Choroid plexus epithelial cell (primary cell): Measurements from ENCODE around the gene PARD3.

ENCODE experiments used
- DNase-seq: peaks from one replicate; pipeline ENCODE4 v3.0.0-alpha.2; 2010; ENCODE audit warnings: low read depth
- H3K4me3 ChIP-seq: 2 replicates; pipeline ENCODE4 v1.5.1; 2011; ENCODE audit warnings: low read depth, mild to moderate bottlenecking, control low read depth, low read length, moderate library complexity
- TF ChIP-seq, protein P1 (sequence below): conservative IDR thresholded peaks from 2 replicates; pipeline ENCODE4 v1.5.1; 2011; ENCODE audit warnings: low read depth, mild to moderate bottlenecking, control low read depth, inconsistent platforms, low read length, moderate library complexity

PARD3 gene

DNA sequence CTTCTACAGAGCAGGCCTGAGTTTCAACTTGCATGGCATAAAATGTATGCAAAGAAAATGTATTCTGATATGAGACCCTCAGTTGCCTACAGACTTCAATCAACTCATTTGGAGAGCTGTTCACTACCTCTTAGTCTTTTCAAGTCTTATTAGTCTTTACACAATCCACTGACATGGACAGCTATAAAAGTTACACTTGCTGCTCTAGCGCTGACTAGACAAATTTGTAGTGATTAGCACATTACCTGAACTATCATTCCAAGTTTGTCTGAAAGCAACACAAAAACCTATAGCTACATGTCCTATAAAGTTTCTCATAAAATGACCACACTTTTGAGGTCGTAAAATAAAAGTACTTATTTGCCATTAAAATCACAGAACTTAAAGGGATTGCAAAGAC, 83.9 kb downstream of the PARD3 start:
- TF ChIP-seq, protein P1, sequence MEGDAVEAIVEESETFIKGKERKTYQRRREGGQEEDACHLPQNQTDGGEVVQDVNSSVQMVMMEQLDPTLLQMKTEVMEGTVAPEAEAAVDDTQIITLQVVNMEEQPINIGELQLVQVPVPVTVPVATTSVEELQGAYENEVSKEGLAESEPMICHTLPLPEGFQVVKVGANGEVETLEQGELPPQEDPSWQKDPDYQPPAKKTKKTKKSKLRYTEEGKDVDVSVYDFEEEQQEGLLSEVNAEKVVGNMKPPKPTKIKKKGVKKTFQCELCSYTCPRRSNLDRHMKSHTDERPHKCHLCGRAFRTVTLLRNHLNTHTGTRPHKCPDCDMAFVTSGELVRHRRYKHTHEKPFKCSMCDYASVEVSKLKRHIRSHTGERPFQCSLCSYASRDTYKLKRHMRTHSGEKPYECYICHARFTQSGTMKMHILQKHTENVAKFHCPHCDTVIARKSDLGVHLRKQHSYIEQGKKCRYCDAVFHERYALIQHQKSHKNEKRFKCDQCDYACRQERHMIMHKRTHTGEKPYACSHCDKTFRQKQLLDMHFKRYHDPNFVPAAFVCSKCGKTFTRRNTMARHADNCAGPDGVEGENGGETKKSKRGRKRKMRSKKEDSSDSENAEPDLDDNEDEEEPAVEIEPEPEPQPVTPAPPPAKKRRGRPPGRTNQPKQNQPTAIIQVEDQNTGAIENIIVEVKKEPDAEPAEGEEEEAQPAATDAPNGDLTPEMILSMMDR: no peak
- H3K4me3 ChIP-seq: no peak overlapping the region
- no peak for DNase-seq

DNA sequence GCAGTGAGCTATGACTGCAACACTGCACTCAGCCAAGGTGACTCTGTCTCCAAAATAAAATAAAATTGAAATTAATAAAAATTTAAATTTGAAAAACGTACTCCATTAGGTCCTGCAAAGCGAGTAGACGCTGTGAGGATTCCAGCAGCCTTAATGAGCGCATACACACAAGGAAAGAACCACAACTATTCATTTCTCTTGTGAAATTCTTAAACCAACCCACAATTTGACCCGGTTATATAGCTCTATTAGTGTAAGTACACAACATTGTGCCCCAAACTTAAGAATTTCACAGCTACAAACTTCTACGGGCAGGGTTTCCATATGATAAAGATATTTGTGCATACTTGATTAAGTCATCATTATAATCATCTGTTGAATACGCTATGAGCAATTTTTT, 84.4 kb downstream of the PARD3 start:
- TF ChIP-seq, protein P1: no peak
- H3K4me3 ChIP-seq: no peak overlapping the region
- peak; percentile 67 for DNase-seq

DNA sequence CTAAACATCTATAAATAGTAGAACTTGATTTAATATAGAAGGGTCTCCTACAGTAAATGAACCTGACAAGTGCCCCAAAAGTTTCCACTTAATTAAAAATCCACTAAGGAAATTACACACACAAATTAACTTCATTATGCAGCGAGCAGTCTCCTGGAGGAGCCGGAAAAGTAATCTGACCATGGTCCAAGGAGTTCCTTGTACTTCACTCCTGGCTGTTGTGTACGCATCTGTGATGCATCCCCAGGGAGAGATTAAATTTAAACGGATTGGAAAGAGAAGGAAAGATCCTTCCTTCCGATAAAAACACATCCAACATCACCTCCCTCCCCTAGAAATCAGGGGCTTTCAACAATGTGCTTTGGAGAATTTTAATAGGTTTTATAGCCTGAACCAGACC, 85.5 kb downstream of the PARD3 start:
- TF ChIP-seq, protein P1: no peak
- no peak overlapping the region for H3K4me3 ChIP-seq
- DNase-seq: no peak

DNA sequence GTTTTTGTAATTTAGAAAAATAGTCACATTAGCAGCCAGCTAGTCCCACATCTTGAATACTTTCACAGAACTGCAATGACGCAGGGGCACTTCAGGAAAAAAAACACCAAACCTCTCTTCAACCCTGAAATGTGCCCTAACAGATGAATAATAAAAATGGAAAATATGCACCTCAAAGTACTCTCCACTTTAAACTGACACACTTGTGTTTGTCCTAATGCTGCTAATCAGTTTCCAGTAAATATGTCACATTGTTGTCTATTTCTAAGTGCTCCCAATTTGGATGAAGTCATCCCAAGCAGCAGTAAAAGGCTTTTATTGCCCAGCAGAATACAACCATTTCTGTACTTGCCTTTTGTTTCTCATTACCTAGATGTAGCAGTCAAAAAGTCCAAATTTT, 86.7 kb downstream of the PARD3 start:
- no peak for DNase-seq
- H3K4me3 ChIP-seq: no peak overlapping the region
- TF ChIP-seq, protein P1: no peak

DNA sequence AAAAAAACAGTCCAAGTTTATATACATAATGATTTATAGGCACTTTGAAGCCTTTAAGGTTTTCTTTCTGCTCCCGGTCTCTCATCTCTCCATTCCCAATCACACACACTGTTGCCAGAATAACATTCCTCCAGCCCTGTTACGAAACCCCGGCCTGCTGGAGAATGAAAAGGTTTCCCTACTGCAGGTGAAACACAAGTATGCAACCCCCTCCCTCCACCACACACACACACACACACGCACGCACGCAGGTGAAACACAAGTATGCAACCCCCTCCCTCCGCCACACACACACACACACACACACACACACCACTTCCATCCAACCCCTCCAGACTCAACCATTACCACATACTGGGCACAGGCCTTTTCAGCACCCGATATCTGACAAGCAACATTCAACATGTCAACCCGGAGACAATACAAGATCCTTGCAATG, 87.5 kb downstream of the PARD3 start:
- no peak for DNase-seq
- no peak overlapping the region for H3K4me3 ChIP-seq
- TF ChIP-seq, protein P1: no peak

DNA sequence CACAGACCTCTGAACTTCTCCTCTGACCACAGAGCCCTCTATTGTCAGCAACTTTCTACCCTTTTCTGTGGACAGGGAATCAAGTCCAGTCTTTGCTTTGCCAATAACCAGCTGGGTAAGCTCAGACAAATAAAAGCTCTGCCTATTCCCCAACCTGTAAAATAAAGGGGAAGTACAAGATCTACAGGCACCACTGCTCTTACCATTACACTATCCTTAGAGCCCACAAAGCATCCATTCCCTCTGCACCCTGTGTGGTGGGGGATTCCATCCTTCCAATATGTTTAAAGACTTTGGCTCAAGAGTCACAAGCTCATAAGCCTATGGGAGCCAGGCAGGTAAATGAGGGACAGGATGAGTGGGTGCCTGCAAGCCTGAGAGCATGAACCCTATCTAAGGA, 88.2 kb downstream of the PARD3 start:
- DNase-seq: no peak

DNA sequence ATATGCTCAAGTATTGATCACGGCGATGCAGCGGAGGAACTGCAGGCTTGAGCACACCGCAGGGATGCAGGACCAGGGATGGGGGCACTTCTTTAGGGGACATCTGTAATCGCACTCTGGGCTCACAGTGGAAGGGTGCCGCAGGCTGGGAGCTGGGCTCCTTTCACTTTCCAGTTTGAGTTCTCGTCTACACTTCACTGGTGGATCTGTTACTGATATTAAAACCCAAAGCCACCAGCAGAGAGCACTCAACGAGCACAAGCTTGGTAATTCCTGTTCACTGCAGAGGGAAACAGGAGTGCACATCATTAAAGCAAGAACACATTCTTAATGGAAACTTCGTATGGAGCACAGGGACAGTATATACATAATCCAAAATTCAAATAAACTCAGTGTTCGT, 91.3 kb downstream of the PARD3 start:
- no peak overlapping the region for H3K4me3 ChIP-seq
- peak; percentile 92 for DNase-seq
- TF ChIP-seq, protein P1: peak; percentile 80

More for the DNA sequence above, 88.2 kb downstream of the PARD3 start:
- TF ChIP-seq, protein P1: no peak
- H3K4me3 ChIP-seq: no peak overlapping the region
